ENCODE measurements around the gene UBE2I.

Gene UBE2I

DNA sequence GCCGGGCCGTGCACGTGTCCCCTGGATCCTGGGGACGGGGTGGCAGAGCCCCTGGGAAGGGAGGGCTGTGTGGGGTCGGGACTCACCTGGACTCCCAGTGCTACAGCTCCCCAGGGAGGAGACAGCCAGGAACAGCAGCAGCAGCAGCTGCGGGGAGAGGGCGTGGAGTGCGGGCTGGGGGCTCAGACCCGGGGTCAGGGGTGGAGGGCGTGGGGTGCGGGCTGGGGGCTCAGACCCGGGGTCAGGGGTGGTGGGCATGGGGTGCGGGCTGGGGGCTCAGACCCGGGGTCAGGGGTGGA, 32.9 kb upstream of the UBE2I start:
- Histone ChIP-seq H3K27me3 (ENCODE audit: insufficient read depth, poor library complexity, severe bottlenecking) (peaks cover 9% of the 10 kb centered on the region), H3K27ac (replicated peaks) (no peak overlapping the region), H3K4me3 (replicated peaks; ENCODE audit: insufficient read depth, low read length) (no peak overlapping the region)
- no peak for DNase-seq (ENCODE audit: low read depth in 1 of 2, low spot score in 1 of 2)
- TF ChIP-seq, protein P1, sequence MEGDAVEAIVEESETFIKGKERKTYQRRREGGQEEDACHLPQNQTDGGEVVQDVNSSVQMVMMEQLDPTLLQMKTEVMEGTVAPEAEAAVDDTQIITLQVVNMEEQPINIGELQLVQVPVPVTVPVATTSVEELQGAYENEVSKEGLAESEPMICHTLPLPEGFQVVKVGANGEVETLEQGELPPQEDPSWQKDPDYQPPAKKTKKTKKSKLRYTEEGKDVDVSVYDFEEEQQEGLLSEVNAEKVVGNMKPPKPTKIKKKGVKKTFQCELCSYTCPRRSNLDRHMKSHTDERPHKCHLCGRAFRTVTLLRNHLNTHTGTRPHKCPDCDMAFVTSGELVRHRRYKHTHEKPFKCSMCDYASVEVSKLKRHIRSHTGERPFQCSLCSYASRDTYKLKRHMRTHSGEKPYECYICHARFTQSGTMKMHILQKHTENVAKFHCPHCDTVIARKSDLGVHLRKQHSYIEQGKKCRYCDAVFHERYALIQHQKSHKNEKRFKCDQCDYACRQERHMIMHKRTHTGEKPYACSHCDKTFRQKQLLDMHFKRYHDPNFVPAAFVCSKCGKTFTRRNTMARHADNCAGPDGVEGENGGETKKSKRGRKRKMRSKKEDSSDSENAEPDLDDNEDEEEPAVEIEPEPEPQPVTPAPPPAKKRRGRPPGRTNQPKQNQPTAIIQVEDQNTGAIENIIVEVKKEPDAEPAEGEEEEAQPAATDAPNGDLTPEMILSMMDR (IDR thresholded peaks at IDR 0.05; ENCODE audit: insufficient read depth, low read length) = no peak
- TF ChIP-seq SPI1 (IDR thresholded peaks at IDR 0.05; ENCODE audit: borderline replicate concordance, low read depth) = no peak
- TF ChIP-seq POLR2AphosphoS5 (IDR thresholded peaks at IDR 0.05; ENCODE audit: low read depth) = no peak
- no peak for TF ChIP-seq GABPA (IDR thresholded peaks at IDR 0.05; ENCODE audit: low read depth)
- TF ChIP-seq, protein P2, sequence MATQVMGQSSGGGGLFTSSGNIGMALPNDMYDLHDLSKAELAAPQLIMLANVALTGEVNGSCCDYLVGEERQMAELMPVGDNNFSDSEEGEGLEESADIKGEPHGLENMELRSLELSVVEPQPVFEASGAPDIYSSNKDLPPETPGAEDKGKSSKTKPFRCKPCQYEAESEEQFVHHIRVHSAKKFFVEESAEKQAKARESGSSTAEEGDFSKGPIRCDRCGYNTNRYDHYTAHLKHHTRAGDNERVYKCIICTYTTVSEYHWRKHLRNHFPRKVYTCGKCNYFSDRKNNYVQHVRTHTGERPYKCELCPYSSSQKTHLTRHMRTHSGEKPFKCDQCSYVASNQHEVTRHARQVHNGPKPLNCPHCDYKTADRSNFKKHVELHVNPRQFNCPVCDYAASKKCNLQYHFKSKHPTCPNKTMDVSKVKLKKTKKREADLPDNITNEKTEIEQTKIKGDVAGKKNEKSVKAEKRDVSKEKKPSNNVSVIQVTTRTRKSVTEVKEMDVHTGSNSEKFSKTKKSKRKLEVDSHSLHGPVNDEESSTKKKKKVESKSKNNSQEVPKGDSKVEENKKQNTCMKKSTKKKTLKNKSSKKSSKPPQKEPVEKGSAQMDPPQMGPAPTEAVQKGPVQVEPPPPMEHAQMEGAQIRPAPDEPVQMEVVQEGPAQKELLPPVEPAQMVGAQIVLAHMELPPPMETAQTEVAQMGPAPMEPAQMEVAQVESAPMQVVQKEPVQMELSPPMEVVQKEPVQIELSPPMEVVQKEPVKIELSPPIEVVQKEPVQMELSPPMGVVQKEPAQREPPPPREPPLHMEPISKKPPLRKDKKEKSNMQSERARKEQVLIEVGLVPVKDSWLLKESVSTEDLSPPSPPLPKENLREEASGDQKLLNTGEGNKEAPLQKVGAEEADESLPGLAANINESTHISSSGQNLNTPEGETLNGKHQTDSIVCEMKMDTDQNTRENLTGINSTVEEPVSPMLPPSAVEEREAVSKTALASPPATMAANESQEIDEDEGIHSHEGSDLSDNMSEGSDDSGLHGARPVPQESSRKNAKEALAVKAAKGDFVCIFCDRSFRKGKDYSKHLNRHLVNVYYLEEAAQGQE (IDR thresholded peaks at IDR 0.05; ENCODE audit: insufficient replicate concordance, low read depth) = no peak

DNA sequence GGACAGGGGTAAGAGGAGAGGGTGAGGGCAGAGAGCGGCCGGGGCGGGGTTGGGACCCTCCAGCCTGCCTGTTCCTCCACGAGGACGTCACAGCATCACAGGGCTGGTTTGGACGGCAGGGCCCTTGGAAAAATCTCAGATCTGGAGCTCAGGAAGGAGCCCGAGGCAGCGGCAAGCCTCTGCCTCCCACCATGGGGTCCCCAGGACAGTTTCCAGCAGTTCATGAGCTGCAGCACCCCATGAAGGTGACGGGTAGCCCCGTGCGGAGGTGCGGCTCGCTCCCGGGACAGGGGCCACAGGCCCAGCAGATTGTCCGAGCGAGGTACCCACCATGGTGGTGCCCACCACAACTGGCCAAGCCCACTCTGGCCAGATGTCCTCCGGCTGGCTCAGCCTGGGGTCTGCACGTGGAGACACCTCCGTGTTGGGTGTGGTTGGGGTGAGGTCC, 32.3 kb upstream of the UBE2I start:
- Histone ChIP-seq H3K27me3 (ENCODE audit: insufficient read depth, poor library complexity, severe bottlenecking) (peaks cover 9% of the 10 kb centered on the region), H3K27ac (replicated peaks) (no peak overlapping the region), H3K4me3 (replicated peaks; ENCODE audit: insufficient read depth, low read length) (no peak overlapping the region)
- TF ChIP-seq GABPA (IDR thresholded peaks at IDR 0.05; ENCODE audit: low read depth) (no peak), SPI1 (IDR thresholded peaks at IDR 0.05; ENCODE audit: borderline replicate concordance, low read depth) (no peak), POLR2AphosphoS5 (IDR thresholded peaks at IDR 0.05; ENCODE audit: low read depth) (no peak)
- TF ChIP-seq, protein P1 (IDR thresholded peaks at IDR 0.05; ENCODE audit: insufficient read depth, low read length) = no peak
- TF ChIP-seq, protein P2 (IDR thresholded peaks at IDR 0.05; ENCODE audit: insufficient replicate concordance, low read depth) = no peak
- no peak for DNase-seq (ENCODE audit: low read depth in 1 of 2, low spot score in 1 of 2)

DNA sequence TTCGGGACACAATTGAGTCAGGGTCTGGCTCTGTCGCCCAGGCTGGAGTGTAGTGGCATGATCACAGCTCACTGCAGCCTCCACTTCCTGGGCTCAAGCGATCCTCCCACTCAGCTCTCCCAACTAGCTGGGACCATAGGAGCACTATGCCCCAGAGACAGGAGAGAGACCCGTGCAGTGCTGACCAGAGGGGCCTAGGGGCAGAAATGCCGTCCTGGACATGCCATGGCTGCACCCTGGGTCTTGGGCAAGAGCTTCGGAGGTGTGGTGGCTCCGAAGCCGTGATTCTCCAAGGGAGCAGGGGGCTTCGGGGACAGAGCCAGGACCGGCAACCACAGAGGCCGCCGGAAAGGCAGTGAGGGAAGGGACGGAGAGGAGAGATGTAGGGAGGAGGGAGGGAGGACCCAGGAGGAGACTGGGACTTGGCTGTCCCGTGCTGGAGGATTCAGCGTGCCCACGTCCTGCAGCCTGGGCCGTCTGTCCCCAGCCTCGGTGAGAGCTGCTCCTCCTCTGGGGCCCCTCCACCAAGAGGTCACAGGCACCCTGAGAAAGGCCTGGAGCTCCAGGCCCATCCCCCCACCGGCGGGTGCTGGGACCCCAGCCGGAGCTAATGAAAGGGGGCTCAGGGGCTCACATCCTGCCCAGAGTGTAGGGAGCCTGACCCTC, 31.7 kb upstream of the UBE2I start:
- Histone ChIP-seq H3K4me3 (replicated peaks; ENCODE audit: insufficient read depth, low read length) (no peak overlapping the region), H3K27me3 (ENCODE audit: insufficient read depth, poor library complexity, severe bottlenecking) (peaks cover 9% of the 10 kb centered on the region), H3K27ac (replicated peaks) (no peak overlapping the region)
- no peak for TF ChIP-seq GABPA (IDR thresholded peaks at IDR 0.05; ENCODE audit: low read depth)
- TF ChIP-seq, protein P2 (IDR thresholded peaks at IDR 0.05; ENCODE audit: insufficient replicate concordance, low read depth) = no peak
- no peak for DNase-seq (ENCODE audit: low read depth in 1 of 2, low spot score in 1 of 2)
